GM19238 (cell line): ENCODE measurements around the gene HPGDS.
"Not testable (repeated sequence)": the region's sequence is repeated elsewhere in the genome, so short reads cannot be mapped to it uniquely, and the experiment has no call there.

Experiments used
- DNase-seq: peaks from one replicate; pipeline ENCODE4 v3.0.0; 2011; ENCODE audit warnings: low spot score; ENCODE audit not compliant: insufficient read length

HPGDS gene

DNA sequence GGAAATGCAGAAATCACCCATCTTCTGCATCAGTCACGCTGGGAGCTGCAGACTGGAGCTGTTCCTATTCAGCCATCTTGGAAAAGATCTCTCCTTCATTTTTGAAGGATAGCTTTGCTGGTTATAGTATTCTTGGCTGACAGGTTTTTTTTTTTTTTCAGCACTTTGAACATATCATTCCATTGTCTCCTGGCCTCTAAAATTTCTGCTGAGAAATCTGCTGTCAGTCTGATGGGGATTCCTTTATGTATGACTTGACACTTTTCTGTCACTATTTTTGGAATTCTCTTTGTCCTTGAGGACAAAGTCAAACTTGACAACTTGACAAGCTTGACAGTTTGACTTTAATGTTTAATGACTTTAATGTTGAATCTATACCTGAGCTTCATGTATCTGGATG, 16.8 kb downstream of the HPGDS start:
- no peak for DNase-seq

DNA sequence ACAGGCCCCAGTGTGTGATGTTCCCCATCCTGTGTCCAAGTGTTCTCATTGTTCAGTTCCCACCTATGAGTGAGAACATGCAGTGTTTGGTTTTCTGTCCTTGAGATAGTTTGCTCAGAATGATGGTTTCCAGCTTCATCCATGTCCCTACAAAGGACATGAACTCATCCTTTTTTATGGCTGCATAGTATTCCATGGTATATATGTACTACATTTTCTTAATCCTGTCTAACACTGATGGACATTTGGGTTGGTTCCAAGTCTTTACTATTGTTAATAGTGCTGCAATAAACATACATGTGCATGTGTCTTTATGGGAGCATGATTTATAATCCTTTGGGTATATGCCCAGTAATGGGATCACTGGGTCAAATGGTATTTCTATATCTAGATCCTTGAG, 22.7 kb downstream of the HPGDS start:
- DNase-seq = not testable (repeated sequence)

GRCh38 chr4:94307231-94307871, 35.3 kb downstream of the HPGDS start:
- no peak for DNase-seq

DNA sequence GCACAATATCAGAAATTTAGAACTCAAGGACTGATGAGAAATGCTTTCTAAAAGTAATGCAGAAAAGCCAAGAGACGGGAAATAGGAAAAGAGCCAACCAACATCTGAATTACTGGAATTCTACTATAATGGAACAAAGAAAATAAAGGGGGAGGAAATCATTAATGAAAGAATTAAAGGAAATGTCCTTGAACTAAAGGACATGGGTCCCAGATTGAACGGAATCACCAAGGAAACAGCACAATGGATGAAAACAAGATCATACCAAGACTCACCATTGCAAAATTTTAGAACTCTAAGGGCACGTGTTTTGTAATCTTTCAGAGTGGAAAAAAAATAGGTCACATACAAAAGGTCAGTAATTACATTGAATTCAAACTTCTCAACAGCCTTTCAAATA, 35.9 kb downstream of the HPGDS start:
- no peak for DNase-seq

GRCh38 chr4:94305466-94306225, 37.0 kb downstream of the HPGDS start:
- DNase-seq = no peak

DNA sequence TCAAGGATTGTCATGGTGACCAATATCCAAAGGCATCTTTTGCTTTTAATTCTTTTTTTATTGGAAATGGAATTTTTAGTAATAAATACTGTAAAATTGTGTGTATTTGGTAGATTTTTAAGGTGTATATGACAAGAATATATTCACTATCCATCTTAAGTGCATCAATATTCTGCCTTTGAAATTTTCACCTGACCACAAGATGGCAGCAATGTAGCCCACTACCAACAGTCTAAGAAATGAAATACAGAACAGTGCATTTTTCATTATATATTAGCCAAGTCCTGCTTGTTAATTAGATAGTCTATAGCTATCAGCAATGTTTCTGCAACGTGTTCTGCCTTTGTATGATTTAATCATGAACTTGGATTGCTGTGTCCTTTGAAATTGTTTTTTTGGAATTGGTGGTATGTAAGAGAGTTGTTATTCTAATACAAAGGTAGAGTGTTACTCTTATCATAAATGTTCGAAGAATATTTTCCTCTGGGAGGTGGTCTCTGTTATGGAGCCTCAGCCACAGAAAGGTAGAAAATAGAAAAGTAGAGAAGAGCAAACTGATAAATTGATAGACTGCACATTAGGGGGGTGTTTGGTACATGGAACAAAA, 38.2 kb downstream of the HPGDS start:
- DNase-seq = no peak

DNA sequence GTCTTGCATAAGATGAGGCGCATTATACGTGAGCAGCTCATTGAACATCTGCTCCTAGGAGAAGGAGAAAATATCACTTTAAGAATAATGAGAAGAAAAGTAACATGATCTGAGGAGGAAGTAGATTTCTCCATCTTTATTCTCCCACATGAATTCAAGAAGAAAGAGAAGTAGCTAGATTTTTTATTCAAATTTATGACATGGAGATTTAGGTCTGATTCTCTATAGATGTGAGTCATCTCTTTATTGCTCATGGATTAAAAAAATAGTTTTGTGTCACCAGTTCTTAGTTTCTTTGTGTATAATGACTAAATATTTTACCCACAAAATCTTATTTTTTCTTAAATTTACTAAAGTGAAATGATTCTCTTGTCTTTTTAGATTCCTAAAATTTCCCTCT, 40.4 kb downstream of the HPGDS start:
- no peak for DNase-seq

DNA sequence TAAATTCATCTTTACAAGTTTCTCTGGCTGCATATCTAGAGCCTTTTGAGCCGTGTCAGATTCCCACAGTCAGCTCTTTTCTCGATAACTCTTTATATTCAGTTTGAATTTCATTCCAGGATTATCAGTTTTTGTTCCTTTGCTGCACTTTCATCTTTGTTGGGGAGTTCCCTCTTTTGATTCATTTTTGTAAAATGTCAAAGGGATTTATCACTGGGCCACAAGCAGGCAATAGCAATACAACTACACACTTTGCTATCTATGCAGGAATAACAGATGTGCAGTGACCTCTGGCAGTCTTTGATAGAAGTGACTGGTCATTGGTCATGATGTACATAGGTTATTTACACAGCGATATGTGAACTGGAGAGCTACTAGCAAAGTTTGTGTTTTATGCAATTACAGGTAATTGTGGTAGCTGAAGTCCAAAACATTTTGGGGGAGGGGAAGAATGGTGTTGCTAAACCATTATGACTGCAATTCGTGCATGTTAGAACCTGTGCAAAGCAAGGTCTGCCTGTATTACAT, 43.8 kb downstream of the HPGDS start:
- DNase-seq = no peak

DNA sequence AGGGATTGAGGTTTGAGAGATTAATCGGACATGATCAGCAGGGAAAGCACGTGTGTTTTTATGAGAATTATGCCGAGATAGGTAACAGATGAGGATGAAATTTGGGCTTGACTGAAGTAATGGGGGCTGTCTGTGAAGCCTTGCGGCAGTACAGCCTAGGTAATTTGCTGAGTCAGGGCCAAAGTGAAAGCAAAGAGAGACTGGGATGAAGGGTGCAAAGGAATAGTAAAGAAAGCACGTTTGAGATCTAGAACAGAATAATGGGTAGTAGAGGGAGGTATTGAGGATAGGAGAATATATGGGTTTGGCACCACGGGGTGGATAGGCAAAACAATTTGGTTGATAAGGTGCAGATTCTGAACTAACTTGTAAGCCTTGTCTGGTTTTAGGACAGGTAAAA, 47.2 kb downstream of the HPGDS start:
- not testable (repeated sequence) for DNase-seq

DNA sequence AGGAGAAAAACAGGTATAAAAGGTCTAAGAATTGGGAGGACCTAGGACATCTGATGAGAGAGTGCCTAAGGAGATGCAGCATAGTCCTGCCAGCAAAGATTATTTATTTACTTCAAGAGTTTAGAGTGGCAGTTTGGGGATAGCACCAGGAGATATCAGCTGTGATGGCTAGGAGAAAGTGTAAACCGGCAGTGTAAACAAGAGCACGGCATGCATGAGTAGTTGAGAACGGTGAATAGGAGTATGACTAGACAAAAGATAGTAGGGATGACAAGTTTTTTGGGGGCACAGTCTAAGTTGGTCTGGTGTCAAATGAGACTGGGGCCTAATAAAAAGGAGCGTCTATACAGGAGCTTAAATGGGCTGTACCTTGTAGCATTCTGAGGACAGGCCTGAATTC, 48.7 kb downstream of the HPGDS start:
- not testable (repeated sequence) for DNase-seq

DNA sequence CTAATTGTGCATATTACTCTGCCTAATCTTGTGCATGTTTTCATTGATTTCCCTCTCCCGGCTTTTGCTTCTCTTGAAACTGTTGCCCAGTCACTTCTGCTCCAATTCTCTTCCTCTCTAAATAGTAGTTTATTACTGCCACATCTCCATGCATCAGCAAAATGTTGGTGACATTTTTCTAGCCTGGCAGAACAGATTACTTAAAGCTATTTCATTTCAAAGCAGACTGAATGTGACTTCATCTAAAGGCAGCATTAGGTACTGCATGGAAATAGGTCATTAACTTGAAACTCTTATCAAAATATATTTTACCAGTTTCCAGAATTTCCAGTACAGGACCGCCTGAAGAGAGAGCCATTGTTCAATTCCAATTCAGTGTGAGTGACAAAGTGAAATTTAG, 52.4 kb downstream of the HPGDS start:
- DNase-seq = no peak

DNA sequence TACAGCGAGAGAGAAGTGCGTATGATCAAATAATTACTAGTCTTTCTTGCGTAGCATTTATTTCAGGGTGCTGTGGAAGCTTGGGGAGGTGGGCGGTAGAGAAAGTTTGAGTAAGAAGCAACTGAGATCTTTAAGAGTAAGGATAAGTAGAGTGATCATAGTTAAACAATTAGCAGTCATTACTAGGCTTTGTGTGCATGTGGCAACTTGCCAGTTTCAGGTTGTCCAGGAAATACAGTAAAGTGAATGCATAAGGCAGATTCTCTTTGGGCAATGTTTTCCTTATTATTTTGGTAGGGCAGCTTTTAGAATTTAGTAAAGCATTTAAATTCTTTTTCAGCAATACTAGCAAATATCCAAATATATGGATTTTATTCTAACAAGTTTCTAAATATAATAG, 57.0 kb downstream of the HPGDS start:
- DNase-seq = no peak

GRCh38 chr4:94284889-94285288, 57.7 kb downstream of the HPGDS start:
- no peak for DNase-seq

DNA sequence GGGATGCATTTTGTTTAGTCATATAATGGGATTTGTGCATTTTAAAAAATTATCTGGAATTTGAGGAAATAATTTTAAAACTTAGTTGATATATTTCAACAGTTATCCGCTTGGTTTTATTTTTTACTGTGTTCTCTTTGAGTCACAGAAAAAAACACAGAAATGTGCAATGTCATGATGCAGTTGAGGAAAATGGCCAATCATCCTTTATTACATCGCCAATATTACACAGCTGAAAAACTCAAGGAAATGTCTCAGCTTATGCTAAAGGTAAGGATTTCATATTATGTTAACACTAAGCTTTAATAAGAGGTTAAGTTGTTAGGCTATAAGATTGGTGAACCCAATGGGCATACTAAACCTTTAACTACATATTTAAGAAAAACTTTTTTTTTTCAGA, 63.9 kb downstream of the HPGDS start:
- DNase-seq = no peak

GRCh38 chr4:94277534-94277933, 65.1 kb downstream of the HPGDS start:
- no peak for DNase-seq

GRCh38 chr4:94276204-94276603, 66.4 kb downstream of the HPGDS start:
- DNase-seq = no peak

DNA sequence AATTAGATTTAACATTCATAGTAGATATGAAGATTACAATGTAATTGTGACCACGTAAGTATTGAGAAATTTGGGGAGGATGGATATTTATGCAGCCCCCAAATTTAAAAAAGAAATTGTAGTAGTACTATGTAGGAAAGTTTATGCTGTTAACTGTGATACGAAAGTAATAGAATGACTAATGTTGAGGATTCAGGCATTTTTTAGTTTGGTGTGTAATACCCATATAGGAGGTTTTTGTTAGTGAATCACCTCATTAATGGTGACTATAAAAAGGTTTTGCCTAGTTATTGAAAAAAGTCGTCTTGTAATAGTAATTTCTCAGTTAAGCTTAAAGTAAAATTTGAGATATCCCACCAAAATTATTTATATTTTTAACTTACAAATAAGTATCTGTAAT, 67.7 kb downstream of the HPGDS start:
- no peak for DNase-seq

- DNase-seq = no peak
These were observed 71.4 kb downstream of the HPGDS start for GRCh38 chr4:94271248-94271647.

- DNase-seq = no peak
These were observed 75.6 kb downstream of the HPGDS start for GRCh38 chr4:94267037-94267436.

GRCh38 chr4:94262163-94263016, 80.2 kb downstream of the HPGDS start:
- DNase-seq = no peak

DNA sequence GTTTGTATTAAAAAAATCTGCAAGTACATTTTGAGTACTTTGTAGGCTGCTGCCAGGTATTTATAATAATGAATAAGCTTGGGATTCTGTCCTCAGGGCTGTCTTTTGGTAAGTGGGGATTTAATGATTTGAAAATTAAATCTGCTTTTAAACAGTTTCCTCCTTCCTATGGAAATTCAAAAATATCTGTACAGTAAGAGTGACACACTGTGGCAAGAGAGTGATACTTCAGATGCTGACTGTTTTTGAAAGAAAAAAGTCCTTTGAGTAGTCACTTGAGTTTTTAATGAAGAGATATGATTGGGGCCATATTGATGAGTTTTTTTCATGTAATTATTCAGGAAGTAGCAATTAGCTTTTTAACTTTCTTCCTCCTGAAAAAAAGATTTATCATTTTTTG, 85.8 kb downstream of the HPGDS start:
- no peak for DNase-seq
